ENCODE measurements around the gene POT1. TPM values are rescaled to one million over a fixed set of nuclear protein-coding genes. Genes with fewer than 3 reads are reported as not detected.

POT1 gene
- total and polyA plus RNA-seq, 2 of the 8 experiments (the other 6 are each of a cell fraction or from before 2014, with no cell fraction given): 13.1 to 22.8 TPM

- TF ChIP-seq JUND (IDR thresholded peaks at IDR 0.05; ENCODE audit: low read length) (no peak), BCL11A (IDR thresholded peaks at IDR 0.05; ENCODE audit: low read depth in 2 of 2, low read length in 2 of 2) (no peak), EZH2 (IDR thresholded peaks at IDR 0.05; ENCODE audit: low read depth, low read length, severe bottlenecking) (no peak), BRCA1 (IDR thresholded peaks at IDR 0.05; ENCODE audit: low read depth, low read length) (no peak), SUZ12 (IDR thresholded peaks at IDR 0.05; ENCODE audit: low read length) (no peak), RAD21 (IDR thresholded peaks at IDR 0.05 in 1 of 2, conservative IDR thresholded peaks at IDR 0.05 in 1 of 2; ENCODE audit: low read depth in 2 of 2, low read length in 2 of 2) (no peak), POU5F1 (IDR thresholded peaks at IDR 0.05; ENCODE audit: low read depth, low read length) (no peak), ATF3 (IDR thresholded peaks at IDR 0.05; ENCODE audit: insufficient read depth, low read depth, low read length) (no peak), SP1 (IDR thresholded peaks at IDR 0.05; ENCODE audit: low read depth, low read length) (no peak)
- no peak overlapping the region for H3K4me2 ChIP-seq (ENCODE audit: insufficient read depth in 1 of 2, low read depth in 2 of 2, low read length in 2 of 2)
- no peak for DNase-seq (ENCODE audit: low read depth in 1 of 2, low spot score in 2 of 2)
- H3K9ac ChIP-seq (replicated peaks in 1 of 4; ENCODE audit: extremely low read depth in 1 of 4, low read depth in 3 of 4, low read length in 3 of 4): no peak overlapping the region
- H2BK12ac ChIP-seq (ENCODE audit: low read depth, low read length): no peak overlapping the region
- no peaks in the 10 kb centered on the region for H4K20me1 ChIP-seq (replicated peaks in 1 of 2; ENCODE audit: control insufficient read depth in 1 of 2, insufficient read depth in 2 of 2, low read length in 2 of 2)
- H4K5ac ChIP-seq (ENCODE audit: insufficient read length, low read depth, low read length): no peak overlapping the region
- ChIA-PET CTCF (ENCODE audit: partially characterized antibody) (interaction anchor here (1.8 kb wide), 1 partner anchor 38 kb away, joined by 4 read pairs; no protein-coding TSS in a partner anchor), POLR2A (ENCODE audit: partially characterized antibody) (no interaction called here)
- H4K91ac ChIP-seq (replicated peaks; ENCODE audit: insufficient read length, low read length): no peak overlapping the region
- H4K8ac ChIP-seq (ENCODE audit: extremely low read depth, insufficient read depth, low read length): no peak overlapping the region
- H3K23ac ChIP-seq (ENCODE audit: insufficient read length): no peak overlapping the region
- no peaks in the 10 kb centered on the region for H3K79me2 ChIP-seq (ENCODE audit: control insufficient read depth in 1 of 2, insufficient read depth in 2 of 2, low read length in 2 of 2)
- no peak for FAIRE-seq
- H3K4me1 ChIP-seq (replicated peaks in 1 of 4; ENCODE audit: control insufficient read depth in 3 of 4, insufficient read depth in 4 of 4, low read length in 3 of 4): peaks cover 0 to 3% (median 0%) of the 10 kb centered on the region in 4 experiments; a peak in 1 of 7 replicates
- no peak overlapping the region for H2AFZ ChIP-seq (ENCODE audit: low read length)
- H2BK20ac ChIP-seq (ENCODE audit: low read length): no peak overlapping the region
- no peak overlapping the region for H3K4ac ChIP-seq (replicated peaks; ENCODE audit: insufficient read length, low read depth, low read length)
- no peak overlapping the region for H3K4me3 ChIP-seq (ENCODE audit: extremely low read depth in 1 of 4, insufficient read depth in 2 of 4, low read depth in 3 of 4, low read length in 4 of 4)
- no peak overlapping the region for H3K27ac ChIP-seq (ENCODE audit: low read depth, low read length)
- no peak overlapping the region for H2AK5ac ChIP-seq (ENCODE audit: low read depth, low read length)
- H3K56ac ChIP-seq (replicated peaks; ENCODE audit: insufficient read length, low read depth, low read length): no peak overlapping the region
- H3K36me3 ChIP-seq (ENCODE audit: control insufficient read depth in 2 of 4, insufficient read depth in 4 of 4, low read length in 3 of 4): no peaks in the 10 kb centered on the region; a peak in 1 of 8 replicates
- no peak overlapping the region for H2BK5ac ChIP-seq (ENCODE audit: low read depth, low read length)
- no peak overlapping the region for H2BK15ac ChIP-seq (ENCODE audit: low read length)
- no peaks in the 10 kb centered on the region for H3K79me1 ChIP-seq (ENCODE audit: low read depth, low read length)
- H2BK120ac ChIP-seq (replicated peaks; ENCODE audit: low read depth, low read length): no peak overlapping the region
- 93% methylated on average over 5 of the region's 5 CpGs; no CpG with 5 or more reads in 1 of the 2 experiments for WGBS, 2 experiments (ENCODE audit: extremely low coverage in 1 of 2, insufficient coverage in 1 of 2, insufficient read length in 1 of 2, insufficient replicate concordance in 2 of 2, low coverage in 1 of 2, low lambda C conversion rate in 2 of 2, missing lambda C conversion rate in 1 of 2)
- H3K27me3 ChIP-seq (replicated peaks in 1 of 4; ENCODE audit: control insufficient read depth in 3 of 4, extremely low read depth in 1 of 4, insufficient read depth in 3 of 4, low read length in 3 of 4): no peaks in the 10 kb centered on the region
- no peaks in the 10 kb centered on the region for H3K23me2 ChIP-seq (ENCODE audit: low read depth, low read length)
- no peaks in the 10 kb centered on the region for H3K9me3 ChIP-seq (ENCODE audit: insufficient read depth in 2 of 2, low read depth in 1 of 2, low read length in 1 of 2)
- no peak overlapping the region for H3K14ac ChIP-seq (ENCODE audit: insufficient read length)
- H3K18ac ChIP-seq (ENCODE audit: extremely low read depth, low read length): no peak overlapping the region
These were observed 110.8 kb downstream of the POT1 start for GRCh38 chr7:124818807-124819206.
